Posterior vena cava (tissue), 2 donors: Measurements from ENCODE around the gene LMX1A. TPM values are rescaled to one million over a fixed set of nuclear protein-coding genes. Genes with fewer than 3 reads are reported as not detected.

Experiments used
- DNase-seq: peaks from one replicate; pipeline ENCODE4 v3.0.0-alpha.2; 2020; ENCODE audit warnings: low spot score
- intact Hi-C, 2 donors: fragments of 100-400 bp; cut with DNase I; formaldehyde crosslinking; loops; one replicate each; pipeline versions ENCODE4 v1.14.1 to v1.14.2; 2022 to 2023
- total RNA-seq, 2 donors: library from RNA; stranded (reverse); fragmentation: NEBNext Ultra II Directional; extraction: Animal tissue kit (Norgen Biotek cat#: 25700); gene quantifications; one replicate each; pipeline ENCODE4 v1.2.1, GENCODE V29; 2021
- donor health status: DM: yes; HTN: yes; CAD: no.
- donor health status: DM: yes; HTN: yes; CAD: no.

The LMX1A gene
- total RNA-seq, 2 donors from 2014 or later, result 0.19 to 0.79 TPM

GRCh38 chr1:165189011-165189410 is 167.5 kb downstream of the LMX1A start:
- no peak for DNase-seq
- intact Hi-C loops, result no loop called here

GRCh38 chr1:165187031-165188009 is 169.2 kb downstream of the LMX1A start:
- intact Hi-C loops, result no loop called here
- DNase-seq, result no peak

GRCh38 chr1:165185161-165185889 is 171.2 kb downstream of the LMX1A start:
- no peak for DNase-seq
- intact Hi-C loops, result no loop called here

- DNase-seq, result no peak
- intact Hi-C loops, result no loop called here
Measured at GRCh38 chr1:165182975-165183374, 173.5 kb downstream of the LMX1A start.

GRCh38 chr1:165179306-165179705 is 177.2 kb downstream of the LMX1A start:
- DNase-seq, result no peak
- intact Hi-C loops, result no loop called here

GRCh38 chr1:165174491-165174890 is 182.0 kb downstream of the LMX1A start:
- DNase-seq, result no peak
- intact Hi-C loops, result loop anchor here in 1 of 2 donors (5.0 kb wide), 1 partner anchor 1248 kb away; no protein-coding TSS in a partner anchor

GRCh38 chr1:165173818-165174217 is 182.7 kb downstream of the LMX1A start:
- intact Hi-C loops, result loop anchor here in 1 of 2 donors (5.0 kb wide), 1 partner anchor 1248 kb away; no protein-coding TSS in a partner anchor
- DNase-seq, result no peak

- intact Hi-C loops, result loop anchor here in 1 of 2 donors (5.0 kb wide), 1 partner anchor 1249 kb away; no protein-coding TSS in a partner anchor
- DNase-seq, result no peak
Measured at GRCh38 chr1:165173409-165173808, 183.1 kb downstream of the LMX1A start.

GRCh38 chr1:165172666-165173065 is 183.8 kb downstream of the LMX1A start:
- intact Hi-C loops, result loop anchor here in 1 of 2 donors (5.0 kb wide), 1 partner anchor 1250 kb away; no protein-coding TSS in a partner anchor
- DNase-seq, result no peak

- intact Hi-C loops, result loop anchor here in 1 of 2 donors (5.0 kb wide), 1 partner anchor 1253 kb away; no protein-coding TSS in a partner anchor
- no peak for DNase-seq
Measured at GRCh38 chr1:165169729-165170128, 186.8 kb downstream of the LMX1A start.

- DNase-seq, result no peak
- intact Hi-C loops, result no loop called here
Measured at GRCh38 chr1:165169028-165169427, 187.5 kb downstream of the LMX1A start.

- intact Hi-C loops, result no loop called here
- DNase-seq, result no peak
Measured at GRCh38 chr1:165168467-165168866, 188.0 kb downstream of the LMX1A start.

GRCh38 chr1:165162671-165163241 is 193.8 kb downstream of the LMX1A start:
- no peak for DNase-seq
- intact Hi-C loops, result no loop called here

- intact Hi-C loops, result no loop called here
- DNase-seq, result no peak
Measured at GRCh38 chr1:165161130-165161529, 195.4 kb downstream of the LMX1A start.

- DNase-seq, result no peak
- intact Hi-C loops, result no loop called here
Measured at GRCh38 chr1:165153182-165153581, 203.3 kb downstream of the LMX1A start.

GRCh38 chr1:165152727-165153126 is 203.8 kb downstream of the LMX1A start:
- DNase-seq, result no peak
- intact Hi-C loops, result no loop called here

GRCh38 chr1:165152109-165152508 is 204.4 kb downstream of the LMX1A start:
- DNase-seq, result no peak
- intact Hi-C loops, result no loop called here
